ENCODE data around the gene MAP2K1. TPM values are rescaled to one million over a fixed set of nuclear protein-coding genes. Genes with fewer than 3 reads are reported as not detected.
"Not testable (repeated sequence)": the region's sequence is repeated elsewhere in the genome, so short reads cannot be mapped to it uniquely, and the experiment has no call there.

MAP2K1 gene
- total and polyA plus RNA-seq, 2 donors from 2014 or later: 33.1 to 49.4 TPM

- DNase-seq: no peak
- TF ChIP-seq CTCF (IDR thresholded peaks at IDR 0.05; ENCODE audit: borderline replicate concordance, extremely low read depth, insufficient read depth): no peak
- no peaks in the 10 kb centered on the region for H3K27me3 ChIP-seq (ENCODE audit: control insufficient read depth, insufficient read depth, low read length)
These were observed 7.8 kb upstream of the MAP2K1 start for GRCh38 chr15:66378814-66379430.

GRCh38 chr15:66381376-66381775, 5.3 kb upstream of the MAP2K1 start:
- H3K36me3 ChIP-seq (ENCODE audit: control insufficient read depth in 2 of 3, insufficient read depth in 3 of 3, low read length in 3 of 3); H3K9ac ChIP-seq (ENCODE audit: low read length in 3 of 3); H3K27me3 ChIP-seq (ENCODE audit: control insufficient read depth, insufficient read depth, low read length); H3K4me1 ChIP-seq (ENCODE audit: control insufficient read depth in 2 of 3, insufficient read depth in 2 of 3, low read depth in 1 of 3, low read length in 3 of 3); intact Hi-C loops (cut with DNase I); H3K9me3 ChIP-seq (ENCODE audit: control insufficient read depth in 2 of 3, insufficient read depth in 1 of 3, low read length in 3 of 3); DNase-seq; FAIRE-seq; H3K27ac ChIP-seq (ENCODE audit: low read depth in 2 of 2, low read length in 2 of 2); H3K4me3 ChIP-seq (ENCODE audit: low read length in 3 of 3): not testable (repeated sequence)

More at GRCh38 chr15:66378814-66379430, 7.8 kb upstream of the MAP2K1 start:
- FAIRE-seq: no peak
- Histone ChIP-seq H3K9me3 (ENCODE audit: control insufficient read depth in 2 of 3, insufficient read depth in 1 of 3, low read length in 3 of 3) (no peaks in the 10 kb centered on the region), H3K36me3 (ENCODE audit: control insufficient read depth in 2 of 3, insufficient read depth in 3 of 3, low read length in 3 of 3) (no peaks in the 10 kb centered on the region), H3K27ac (ENCODE audit: low read depth in 2 of 2, low read length in 2 of 2) (no peak overlapping the region), H3K4me1 (ENCODE audit: control insufficient read depth in 2 of 3, insufficient read depth in 2 of 3, low read depth in 1 of 3, low read length in 3 of 3) (no peaks in the 10 kb centered on the region), H3K4me3 (ENCODE audit: low read length in 3 of 3) (no peak overlapping the region), H3K9ac (ENCODE audit: low read length in 3 of 3) (no peak overlapping the region)
- intact Hi-C loops (cut with DNase I): no loop called here

- H3K4me3 ChIP-seq (ENCODE audit: low read length in 3 of 3): peak overlapping the region; percentile 60 to 81 (median 68)
- peak overlapping the region; percentile 68 to 73 for H3K27ac ChIP-seq (ENCODE audit: low read depth in 2 of 2, low read length in 2 of 2)
- no peak for FAIRE-seq
- H3K4me1 ChIP-seq (ENCODE audit: control insufficient read depth in 2 of 3, insufficient read depth in 2 of 3, low read depth in 1 of 3, low read length in 3 of 3): peaks cover 0 to 12% (median 6%) of the 10 kb centered on the region in 3 donors
- peak; percentile 65 to 88 (median 73) for DNase-seq
- peak; percentile 47 for TF ChIP-seq CTCF (IDR thresholded peaks at IDR 0.05; ENCODE audit: borderline replicate concordance, extremely low read depth, insufficient read depth)
- intact Hi-C loops (cut with DNase I): no loop called here
- no peaks in the 10 kb centered on the region for H3K27me3 ChIP-seq (ENCODE audit: control insufficient read depth, insufficient read depth, low read length)
- no peaks in the 10 kb centered on the region for H3K9me3 ChIP-seq (ENCODE audit: control insufficient read depth in 2 of 3, insufficient read depth in 1 of 3, low read length in 3 of 3)
- no peaks in the 10 kb centered on the region for H3K36me3 ChIP-seq (ENCODE audit: control insufficient read depth in 2 of 3, insufficient read depth in 3 of 3, low read length in 3 of 3)
- peak overlapping the region; percentile 70 to 74 (median 74) for H3K9ac ChIP-seq (ENCODE audit: low read length in 3 of 3)
These were observed 691 bp downstream of the MAP2K1 start for GRCh38 chr15:66387163-66388042.

GRCh38 chr15:66388043-66388363, 1.3 kb downstream of the MAP2K1 start:
- peaks cover 0 to 12% (median 6%) of the 10 kb centered on the region in 3 donors for H3K4me1 ChIP-seq (ENCODE audit: control insufficient read depth in 2 of 3, insufficient read depth in 2 of 3, low read depth in 1 of 3, low read length in 3 of 3)
- no peaks in the 10 kb centered on the region for H3K27me3 ChIP-seq (ENCODE audit: control insufficient read depth, insufficient read depth, low read length)
- peak overlapping the region in 2 of 3 donors; percentile 70 to 74 for H3K9ac ChIP-seq (ENCODE audit: low read length in 3 of 3)
- intact Hi-C loops (cut with DNase I): no loop called here
- no peak for TF ChIP-seq CTCF (IDR thresholded peaks at IDR 0.05; ENCODE audit: borderline replicate concordance, extremely low read depth, insufficient read depth)
- H3K4me3 ChIP-seq (ENCODE audit: low read length in 3 of 3): peak overlapping the region; percentile 60 to 81 (median 68)
- no peak for FAIRE-seq
- no peaks in the 10 kb centered on the region for H3K9me3 ChIP-seq (ENCODE audit: control insufficient read depth in 2 of 3, insufficient read depth in 1 of 3, low read length in 3 of 3)
- H3K36me3 ChIP-seq (ENCODE audit: control insufficient read depth in 2 of 3, insufficient read depth in 3 of 3, low read length in 3 of 3): no peaks in the 10 kb centered on the region
- H3K27ac ChIP-seq (ENCODE audit: low read depth in 2 of 2, low read length in 2 of 2): peak overlapping the region; percentile 67 to 68
- DNase-seq: no peak

Measured in kidney (tissue), 14 donors.